Measurements from ENCODE around the gene ELMOD3. TPM values are rescaled to one million over a fixed set of nuclear protein-coding genes. Genes with fewer than 3 reads are reported as not detected.
"Not testable (repeated sequence)": the region's sequence is repeated elsewhere in the genome, so short reads cannot be mapped to it uniquely, and the experiment has no call there.

ELMOD3 gene
- total and polyA plus RNA-seq, 7 donors, result 16.0 to 33.2 (median 18.9) TPM

- DNase-seq, result no peak
Measured at GRCh38 chr2:85410584-85411404, 56.2 kb downstream of the ELMOD3 start.

DNA sequence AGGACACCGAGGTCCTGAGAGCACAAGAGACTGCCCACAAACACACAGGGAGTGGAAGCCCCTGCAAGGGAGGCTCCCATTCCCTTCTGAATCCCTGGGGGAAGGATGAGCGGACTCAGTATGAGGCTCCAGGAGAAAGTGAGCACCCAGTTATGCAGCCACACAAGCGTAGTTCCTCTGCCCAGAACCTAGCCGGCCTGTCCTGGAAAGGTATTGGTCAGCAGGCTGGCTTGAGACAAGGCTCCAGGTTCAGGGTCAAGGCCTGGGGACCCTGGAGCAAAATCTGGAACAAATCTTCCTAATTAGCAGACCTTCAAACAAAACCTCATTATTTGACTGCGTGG lies 56.8 kb downstream of the ELMOD3 start:
- WGBS, 3 donors, result 87 to 90% (median 89%) methylated on average over 5 of the region's 5 CpGs
- Histone ChIP-seq H3K9me3 (no peaks in the 10 kb centered on the region), H3K27me3 (ENCODE audit: insufficient read depth in 3 of 3, low read length in 2 of 3) (peaks cover 0 to 10% (median 3%) of the 10 kb centered on the region in 3 donors), H3K27ac (no peak overlapping the region), H3K4me3 (no peak overlapping the region), H3K4me1 (no peaks in the 10 kb centered on the region), H3K36me3 (ENCODE audit: insufficient read depth in 1 of 2, low read depth in 1 of 2) (no peaks in the 10 kb centered on the region)
- DNase-seq, result no peak
- no peak for ATAC-seq
- intact Hi-C loops (cut with DNase I), result no loop called here
- TF ChIP-seq, protein P1, sequence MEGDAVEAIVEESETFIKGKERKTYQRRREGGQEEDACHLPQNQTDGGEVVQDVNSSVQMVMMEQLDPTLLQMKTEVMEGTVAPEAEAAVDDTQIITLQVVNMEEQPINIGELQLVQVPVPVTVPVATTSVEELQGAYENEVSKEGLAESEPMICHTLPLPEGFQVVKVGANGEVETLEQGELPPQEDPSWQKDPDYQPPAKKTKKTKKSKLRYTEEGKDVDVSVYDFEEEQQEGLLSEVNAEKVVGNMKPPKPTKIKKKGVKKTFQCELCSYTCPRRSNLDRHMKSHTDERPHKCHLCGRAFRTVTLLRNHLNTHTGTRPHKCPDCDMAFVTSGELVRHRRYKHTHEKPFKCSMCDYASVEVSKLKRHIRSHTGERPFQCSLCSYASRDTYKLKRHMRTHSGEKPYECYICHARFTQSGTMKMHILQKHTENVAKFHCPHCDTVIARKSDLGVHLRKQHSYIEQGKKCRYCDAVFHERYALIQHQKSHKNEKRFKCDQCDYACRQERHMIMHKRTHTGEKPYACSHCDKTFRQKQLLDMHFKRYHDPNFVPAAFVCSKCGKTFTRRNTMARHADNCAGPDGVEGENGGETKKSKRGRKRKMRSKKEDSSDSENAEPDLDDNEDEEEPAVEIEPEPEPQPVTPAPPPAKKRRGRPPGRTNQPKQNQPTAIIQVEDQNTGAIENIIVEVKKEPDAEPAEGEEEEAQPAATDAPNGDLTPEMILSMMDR (IDR thresholded peaks at IDR 0.05), result no peak

More at GRCh38 chr2:85410584-85411404, 56.2 kb downstream of the ELMOD3 start:
- no peaks in the 10 kb centered on the region for H3K9me3 ChIP-seq
- H3K4me1 ChIP-seq, result no peaks in the 10 kb centered on the region
- peak in 1 of 4 donors; percentile 7 for ATAC-seq
- intact Hi-C loops (cut with DNase I), result no loop called here
- WGBS, 3 donors, result 87 to 90% (median 90%) methylated on average over 13 of the region's 13 CpGs
- H3K27me3 ChIP-seq (ENCODE audit: insufficient read depth in 3 of 3, low read length in 2 of 3), result peaks cover 0 to 10% (median 3%) of the 10 kb centered on the region in 3 donors
- no peak overlapping the region for H3K4me3 ChIP-seq
- TF ChIP-seq, protein P1 (IDR thresholded peaks at IDR 0.05), result no peak
- H3K27ac ChIP-seq, result no peak overlapping the region
- H3K36me3 ChIP-seq (ENCODE audit: insufficient read depth in 1 of 2, low read depth in 1 of 2), result no peaks in the 10 kb centered on the region

DNA sequence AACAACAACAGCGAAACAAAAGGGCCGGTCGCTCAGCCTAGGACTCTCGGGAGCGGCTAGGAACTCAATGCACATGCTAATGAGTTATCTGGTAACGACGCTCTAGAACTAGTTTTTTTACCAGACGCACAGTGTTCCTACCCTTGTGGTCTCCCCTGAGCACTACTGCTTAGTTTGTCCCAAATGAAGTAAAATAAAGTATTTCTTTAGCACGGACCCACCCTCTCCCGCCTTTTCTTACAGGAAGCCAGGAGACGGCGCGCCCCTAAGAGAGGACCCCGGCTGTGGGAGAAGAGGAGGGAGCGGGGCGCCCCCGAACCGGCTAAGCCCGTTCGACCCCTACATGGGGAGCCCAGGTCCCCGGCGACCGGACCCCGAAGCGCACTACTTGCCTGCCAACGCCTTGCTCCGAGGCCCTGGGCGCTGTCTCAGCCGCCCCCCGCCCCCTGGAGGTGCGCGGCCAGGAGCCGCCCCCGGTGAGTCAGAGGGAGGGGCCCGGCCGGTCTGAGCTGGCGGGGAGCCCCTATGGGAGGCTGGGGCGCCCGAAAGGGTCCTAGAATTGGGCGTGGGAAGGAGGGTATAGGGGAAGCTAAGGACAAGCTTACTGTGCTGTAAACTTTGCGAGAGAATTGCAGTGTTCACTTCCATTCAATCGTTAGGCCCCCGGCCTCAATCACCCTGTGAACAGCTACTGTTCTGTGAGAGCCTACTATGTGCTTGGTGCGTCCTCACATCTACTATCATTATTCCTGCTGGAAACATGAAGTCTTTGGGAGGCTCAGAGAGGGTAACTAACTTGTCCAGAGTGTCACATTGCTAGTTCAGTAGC lies 59.2 kb downstream of the ELMOD3 start:
- H3K4me3 ChIP-seq, result peak overlapping the region; percentile 61
- peaks cover 0 to 10% (median 3%) of the 10 kb centered on the region in 3 donors for H3K27me3 ChIP-seq (ENCODE audit: insufficient read depth in 3 of 3, low read length in 2 of 3)
- intact Hi-C loops (cut with DNase I), result no loop called here
- H3K27ac ChIP-seq, result no peak overlapping the region
- H3K9me3 ChIP-seq, result no peaks in the 10 kb centered on the region
- no peaks in the 10 kb centered on the region for H3K36me3 ChIP-seq (ENCODE audit: insufficient read depth in 1 of 2, low read depth in 1 of 2)
- ATAC-seq (no peak), DNase-seq (no peak)
- H3K4me1 ChIP-seq, result peaks cover 4% of the 10 kb centered on the region
- TF ChIP-seq, protein P1 (IDR thresholded peaks at IDR 0.05), result no peak
- 16 to 21% (median 19%) methylated on average over 40 to 44 of the region's 44 CpGs for WGBS, 3 donors

DNA sequence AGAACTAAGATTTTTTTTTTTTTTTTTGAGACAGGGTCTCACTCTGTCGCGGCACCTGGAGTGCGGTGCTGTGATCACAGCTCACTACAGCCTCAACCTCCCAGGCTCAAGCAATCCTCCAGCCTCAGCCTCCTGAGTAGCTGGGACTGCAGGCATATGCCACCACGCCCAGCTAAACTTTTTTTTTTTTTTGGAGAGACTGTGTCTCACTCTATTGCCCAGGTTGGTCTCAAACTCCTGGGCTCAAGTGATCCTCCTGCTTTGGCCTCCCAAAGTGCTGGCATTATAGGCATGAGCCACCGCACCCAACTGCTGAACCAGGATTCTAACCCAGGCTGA lies 59.8 kb downstream of the ELMOD3 start:
- H3K4me1 ChIP-seq; H3K9me3 ChIP-seq; H3K36me3 ChIP-seq (ENCODE audit: insufficient read depth in 1 of 2, low read depth in 1 of 2); H3K27me3 ChIP-seq (ENCODE audit: insufficient read depth in 3 of 3, low read length in 2 of 3); intact Hi-C loops (cut with DNase I); ATAC-seq; H3K27ac ChIP-seq; DNase-seq; H3K4me3 ChIP-seq: not testable (repeated sequence)
- WGBS, 3 donors, result 84 to 89% (median 85%) methylated on average over 5 of the region's 5 CpGs
